GM18520 (cell line): Measurements from ENCODE around the gene HSPA4L.

Experiments
- ATAC-seq: cut with Tn5 transposase; IDR thresholded peaks from one replicate; pipeline ENCODE4 v1.9.1; 2021; ENCODE audit not compliant: unreplicated experiment

HSPA4L gene

GRCh38 chr4:127856813-127857447 lies 74.8 kb downstream of the HSPA4L start:
- peak; percentile 68 for ATAC-seq

- ATAC-seq: no peak
These were observed 75.5 kb downstream of the HSPA4L start for GRCh38 chr4:127857641-127858040.

GRCh38 chr4:127868196-127868595 lies 86.1 kb downstream of the HSPA4L start:
- ATAC-seq: no peak

DNA sequence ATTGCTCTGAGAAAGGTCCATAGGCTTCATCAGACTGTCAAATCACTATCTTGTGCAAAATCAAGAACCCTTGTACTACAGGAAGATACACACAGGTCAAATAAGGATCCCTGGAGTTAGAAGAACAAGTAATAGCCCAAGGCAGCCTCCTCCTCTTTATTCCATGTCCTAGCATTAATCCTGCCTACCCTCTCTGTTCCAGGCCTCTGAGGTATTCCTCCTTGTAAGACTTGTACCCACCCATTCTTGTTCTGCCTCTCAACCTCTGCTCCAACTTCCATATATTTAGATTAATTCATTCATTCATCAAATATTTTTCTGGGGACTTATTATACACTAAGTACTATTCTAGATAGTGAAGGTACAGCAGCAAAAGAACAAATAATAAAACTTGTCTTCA lies 88.2 kb downstream of the HSPA4L start:
- ATAC-seq: no peak

- ATAC-seq: no peak
These were observed 88.6 kb downstream of the HSPA4L start for GRCh38 chr4:127870688-127871087.

- no peak for ATAC-seq
These were observed 93.7 kb downstream of the HSPA4L start for GRCh38 chr4:127875791-127876190.

DNA sequence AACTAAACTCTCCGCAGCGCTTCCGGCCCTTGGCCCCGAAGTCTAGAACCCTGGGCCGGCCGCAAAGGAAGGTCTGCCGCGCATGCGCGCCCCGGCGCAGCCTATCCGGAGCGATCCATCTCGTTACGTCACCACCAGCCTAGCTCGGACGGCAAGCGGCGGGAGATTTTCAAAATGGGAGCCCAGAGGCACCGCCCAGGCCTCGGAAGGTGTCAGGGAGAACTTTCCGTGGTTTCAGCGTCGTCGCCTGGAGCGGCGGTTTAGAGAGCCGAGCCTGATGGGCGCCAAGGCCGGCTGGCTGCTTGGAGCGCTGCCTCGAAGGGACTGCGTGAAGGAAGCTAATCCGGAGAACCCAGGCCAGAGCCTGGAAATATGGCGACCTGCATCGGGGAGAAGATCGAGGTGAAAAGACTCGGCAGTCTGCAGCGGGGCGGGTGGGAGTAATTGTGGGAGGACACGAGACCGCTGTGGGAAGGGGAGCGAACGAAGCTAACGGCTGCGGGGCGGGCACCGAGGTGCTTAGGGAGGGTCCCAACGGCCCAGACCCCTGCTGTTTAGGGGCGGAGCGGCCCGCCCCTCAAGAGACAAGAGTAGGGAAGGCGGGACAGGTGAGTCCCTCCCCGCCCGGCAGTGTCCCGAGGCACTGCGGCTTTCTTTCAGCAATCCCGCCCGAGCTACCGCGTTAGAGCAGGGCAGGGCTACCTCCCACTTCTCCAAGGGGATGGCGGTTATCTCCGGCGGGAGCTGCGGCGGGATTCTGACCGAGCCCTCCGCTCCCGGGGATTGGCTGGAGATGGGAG lies 98.8 kb downstream of the HSPA4L start, which contains the start of gene PLK4:
Gene PLK4, plus strand, starts transcription at position 131 of the 800 bp plus-strand sequence. Its CDS starts 242 bp downstream, at position 373.
- peak; percentile 90 for ATAC-seq

GRCh38 chr4:127881563-127881864 lies 99.4 kb downstream of the HSPA4L start:
- peak; percentile 22 for ATAC-seq

- ATAC-seq: no peak
These were observed 106.4 kb downstream of the HSPA4L start for GRCh38 chr4:127888559-127888958.

DNA sequence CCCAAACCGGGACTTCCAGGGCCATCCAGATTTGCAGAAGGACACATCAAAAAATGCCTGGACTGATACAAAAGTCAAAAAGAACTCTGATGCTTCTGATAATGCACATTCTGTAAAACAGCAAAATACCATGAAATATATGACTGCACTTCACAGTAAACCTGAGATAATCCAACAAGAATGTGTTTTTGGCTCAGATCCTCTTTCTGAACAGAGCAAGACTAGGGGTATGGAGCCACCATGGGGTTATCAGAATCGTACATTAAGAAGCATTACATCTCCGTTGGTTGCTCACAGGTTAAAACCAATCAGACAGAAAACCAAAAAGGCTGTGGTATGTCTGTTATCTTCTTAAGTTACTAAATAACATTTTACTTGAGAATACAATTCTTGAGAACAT lies 107.8 kb downstream of the HSPA4L start:
- no peak for ATAC-seq
